ENCODE measurements around the gene CTSF.

Gene CTSF

GRCh38 chr11:66549696-66550095, 18.7 kb downstream of the CTSF start:
- Histone ChIP-seq H3K9me3 (ENCODE audit: low read length) (no peaks in the 10 kb centered on the region), H3K4me1 (ENCODE audit: insufficient read depth, low read length, severe bottlenecking) (peaks cover 18% of the 10 kb centered on the region)
- TF ChIP-seq, protein P1, sequence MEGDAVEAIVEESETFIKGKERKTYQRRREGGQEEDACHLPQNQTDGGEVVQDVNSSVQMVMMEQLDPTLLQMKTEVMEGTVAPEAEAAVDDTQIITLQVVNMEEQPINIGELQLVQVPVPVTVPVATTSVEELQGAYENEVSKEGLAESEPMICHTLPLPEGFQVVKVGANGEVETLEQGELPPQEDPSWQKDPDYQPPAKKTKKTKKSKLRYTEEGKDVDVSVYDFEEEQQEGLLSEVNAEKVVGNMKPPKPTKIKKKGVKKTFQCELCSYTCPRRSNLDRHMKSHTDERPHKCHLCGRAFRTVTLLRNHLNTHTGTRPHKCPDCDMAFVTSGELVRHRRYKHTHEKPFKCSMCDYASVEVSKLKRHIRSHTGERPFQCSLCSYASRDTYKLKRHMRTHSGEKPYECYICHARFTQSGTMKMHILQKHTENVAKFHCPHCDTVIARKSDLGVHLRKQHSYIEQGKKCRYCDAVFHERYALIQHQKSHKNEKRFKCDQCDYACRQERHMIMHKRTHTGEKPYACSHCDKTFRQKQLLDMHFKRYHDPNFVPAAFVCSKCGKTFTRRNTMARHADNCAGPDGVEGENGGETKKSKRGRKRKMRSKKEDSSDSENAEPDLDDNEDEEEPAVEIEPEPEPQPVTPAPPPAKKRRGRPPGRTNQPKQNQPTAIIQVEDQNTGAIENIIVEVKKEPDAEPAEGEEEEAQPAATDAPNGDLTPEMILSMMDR (IDR thresholded peaks at IDR 0.05; ENCODE audit: low read length), result no peak

DNA sequence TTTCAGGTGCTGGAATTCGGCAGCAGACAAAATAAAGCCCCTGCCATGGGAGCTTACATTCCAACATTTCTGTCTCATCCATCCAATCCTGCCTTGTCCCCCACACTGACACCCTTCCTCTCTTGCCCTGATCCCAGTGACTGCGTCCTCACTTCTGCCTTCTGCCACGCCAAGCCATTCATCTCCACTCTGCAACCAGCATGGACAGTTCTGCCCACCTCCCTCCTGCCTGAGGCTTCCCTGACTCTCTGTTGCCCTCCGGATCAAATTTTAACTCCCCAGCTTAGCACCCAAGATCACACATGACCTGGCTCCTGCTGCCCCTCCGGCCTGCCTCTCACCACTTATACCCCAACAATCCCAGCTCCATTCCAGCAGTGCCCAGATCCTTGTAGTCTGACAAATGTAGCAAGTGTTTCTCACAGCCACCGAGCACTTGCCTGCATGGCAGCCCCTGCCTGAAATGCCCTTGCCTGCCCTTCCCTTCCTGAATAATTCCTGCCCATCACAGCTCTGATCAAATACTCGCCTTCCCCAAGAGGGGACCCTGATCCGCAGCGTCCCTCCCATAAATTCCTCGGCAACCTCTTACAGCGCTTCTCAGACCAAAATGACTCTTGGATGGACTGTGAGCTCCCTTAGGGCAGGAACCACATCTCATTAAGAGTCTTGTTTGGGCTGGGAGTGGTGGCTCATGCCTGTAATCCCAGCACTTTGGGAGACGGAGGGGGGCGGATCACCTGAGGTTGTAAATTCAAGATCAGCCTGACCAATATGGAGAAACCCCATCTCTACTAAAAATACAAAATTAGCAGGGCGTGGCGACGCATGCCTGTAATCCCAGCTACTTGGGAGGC, 19.4 kb downstream of the CTSF start:
- Histone ChIP-seq H3K4me2 (ENCODE audit: low read length) (no peak overlapping the region), H3K27ac (ENCODE audit: low read depth, low read length, poor library complexity, severe bottlenecking) (no peak overlapping the region), H3K36me3 (ENCODE audit: insufficient read depth, low read length) (no peaks in the 10 kb centered on the region)

More at GRCh38 chr11:66549696-66550095, 18.7 kb downstream of the CTSF start:
- Histone ChIP-seq H3K27ac (ENCODE audit: low read depth, low read length, poor library complexity, severe bottlenecking) (no peak overlapping the region), H3K36me3 (ENCODE audit: insufficient read depth, low read length) (no peaks in the 10 kb centered on the region), H3F3A (ENCODE audit: insufficient read depth, low read length) (no peaks in the 10 kb centered on the region), H4K20me1 (ENCODE audit: insufficient read depth, low read length) (no peaks in the 10 kb centered on the region), H3K79me2 (ENCODE audit: insufficient read depth, low read length) (no peaks in the 10 kb centered on the region), H3K9ac (ENCODE audit: low read length) (no peak overlapping the region), H3K4me3 (ENCODE audit: low read depth, low read length, poor library complexity, severe bottlenecking) (no peak overlapping the region), H3K9me2 (ENCODE audit: low read depth, low read length) (no peaks in the 10 kb centered on the region), H3K4me2 (ENCODE audit: low read length) (no peak overlapping the region), H3K27me3 (ENCODE audit: insufficient read depth, low read length) (peaks cover 3% of the 10 kb centered on the region; the same call in 1 of the 2 replicates), H2AFZ (ENCODE audit: low read length) (no peak overlapping the region)

DNA sequence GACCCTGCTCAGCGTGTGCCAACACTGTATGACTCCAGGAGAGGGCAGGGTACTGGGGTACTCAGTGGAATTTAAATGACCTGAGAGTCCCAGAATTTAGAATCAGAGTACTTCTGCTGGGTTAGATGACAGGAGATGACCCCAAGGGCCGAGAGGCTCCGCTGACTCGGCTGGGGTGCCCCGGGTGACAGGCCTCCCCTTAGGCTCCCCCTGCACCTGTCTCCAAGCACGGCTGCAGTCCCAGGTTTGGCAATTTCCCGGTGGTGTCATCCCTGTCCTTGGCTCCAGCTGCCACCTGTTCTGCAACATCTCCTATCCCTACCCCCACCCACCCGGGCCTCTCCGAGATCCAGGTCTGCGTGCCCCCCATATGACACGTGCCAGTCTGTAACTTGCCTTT, 20.4 kb downstream of the CTSF start:
- peaks cover 33% of the 10 kb centered on the region for H3K4me1 ChIP-seq (ENCODE audit: insufficient read depth, low read length, severe bottlenecking)
- TF ChIP-seq, protein P1 (IDR thresholded peaks at IDR 0.05; ENCODE audit: low read length), result no peak
- TF ChIP-seq EZH2 (IDR thresholded peaks at IDR 0.05; ENCODE audit: borderline replicate concordance, low read length), result no peak
- H4K20me1 ChIP-seq (ENCODE audit: insufficient read depth, low read length), result no peaks in the 10 kb centered on the region
- no peaks in the 10 kb centered on the region for H3K9me3 ChIP-seq (ENCODE audit: low read length)
- H3K9me2 ChIP-seq (ENCODE audit: low read depth, low read length), result no peaks in the 10 kb centered on the region
- no peak overlapping the region for H3K4me3 ChIP-seq (ENCODE audit: low read depth, low read length, poor library complexity, severe bottlenecking)
- H3K36me3 ChIP-seq (ENCODE audit: insufficient read depth, low read length), result no peaks in the 10 kb centered on the region; the same call in 1 of the 2 replicates
- no peak overlapping the region for H3K9ac ChIP-seq (ENCODE audit: low read length)
- no peak overlapping the region for H3K4me2 ChIP-seq (ENCODE audit: low read length)
- no peaks in the 10 kb centered on the region for H3F3A ChIP-seq (ENCODE audit: insufficient read depth, low read length)
- H3K27me3 ChIP-seq (ENCODE audit: insufficient read depth, low read length), result 0 out of 2 replicates have a peak, but pooled peaks cover 3% of the 10 kb centered on the region
- H3K79me2 ChIP-seq (ENCODE audit: insufficient read depth, low read length), result no peaks in the 10 kb centered on the region
- H2AFZ ChIP-seq (ENCODE audit: low read length), result no peak overlapping the region
- H3K27ac ChIP-seq (ENCODE audit: low read depth, low read length, poor library complexity, severe bottlenecking), result no peak overlapping the region

More for the DNA sequence above, 19.4 kb downstream of the CTSF start:
- peaks cover 25% of the 10 kb centered on the region for H3K4me1 ChIP-seq (ENCODE audit: insufficient read depth, low read length, severe bottlenecking)
- H3K9me2 ChIP-seq (ENCODE audit: low read depth, low read length), result no peaks in the 10 kb centered on the region
- 0 out of 2 replicates have a peak, but pooled peaks cover 3% of the 10 kb centered on the region for H3K27me3 ChIP-seq (ENCODE audit: insufficient read depth, low read length)
- no peaks in the 10 kb centered on the region for H3F3A ChIP-seq (ENCODE audit: insufficient read depth, low read length)
- H3K9me3 ChIP-seq (ENCODE audit: low read length), result no peaks in the 10 kb centered on the region
- no peak overlapping the region for H3K4me3 ChIP-seq (ENCODE audit: low read depth, low read length, poor library complexity, severe bottlenecking)
- H3K79me2 ChIP-seq (ENCODE audit: insufficient read depth, low read length), result no peaks in the 10 kb centered on the region
- TF ChIP-seq EZH2 (IDR thresholded peaks at IDR 0.05; ENCODE audit: borderline replicate concordance, low read length), result no peak
- no peak overlapping the region for H2AFZ ChIP-seq (ENCODE audit: low read length)
- no peak overlapping the region for H3K9ac ChIP-seq (ENCODE audit: low read length)
- H4K20me1 ChIP-seq (ENCODE audit: insufficient read depth, low read length), result no peaks in the 10 kb centered on the region
